Urinary bladder (tissue), 4 donors: Measurements from ENCODE around the gene KAT6B. TPM values are rescaled to one million over a fixed set of nuclear protein-coding genes. Genes with fewer than 3 reads are reported as not detected.
"Not testable (repeated sequence)": the region's sequence is repeated elsewhere in the genome, so short reads cannot be mapped to it uniquely, and the experiment has no call there.

Experiments used
- DNase-seq: peaks from one replicate; pipeline ENCODE4 v3.0.0-alpha.2; 2015; ENCODE audit errors: extremely low spot score
- H3K27ac ChIP-seq: one replicate; pipeline ENCODE4 v1.5.1; 2013; ENCODE audit warnings: low read depth, mild to moderate bottlenecking, moderate library complexity
- H3K36me3 ChIP-seq: one replicate; pipeline ENCODE4 v1.6.1; 2013; ENCODE audit warnings: mild to moderate bottlenecking, moderate library complexity; ENCODE audit not compliant: insufficient read depth
- H3K4me1 ChIP-seq: one replicate; pipeline ENCODE4 v1.6.1; 2013; ENCODE audit warnings: mild to moderate bottlenecking, moderate library complexity; ENCODE audit not compliant: insufficient read depth
- H3K4me3 ChIP-seq: one replicate; pipeline ENCODE4 v1.5.1; 2013; ENCODE audit warnings: low read depth, low read length
- WGBS: extraction: QIAGEN DNeasy Blood & Tissue Kit; methylation state at CpG from one replicate; pipeline ENCODE4 v1.1.7; 2013; 5-methylcytosine and 5-hydroxymethylcytosine counted together
- polyA plus RNA-seq: library from polyadenylated mRNA; stranded (reverse); fragments of 200-250 nt; gene quantifications from one replicate; pipeline ENCODE4 v1.2.3, GENCODE V29; 2013
- total RNA-seq: library from RNA; depleted of rRNA; stranded (reverse); fragments of >200 nt; gene quantifications from one replicate; pipeline ENCODE4 v1.2.3, GENCODE V29; 2014
- donor health status: healthy with polysubstance abuse.
- donor health status: healthy.

The KAT6B gene
- total and polyA plus RNA-seq, 2 donors = 14.7 to 127 TPM

GRCh38 chr10:74877054-74877453 is 50.7 kb downstream of the KAT6B start:
- H3K4me1 ChIP-seq, H3K36me3 ChIP-seq, DNase-seq, H3K4me3 ChIP-seq: not testable (repeated sequence)
- H3K27ac ChIP-seq = peak overlapping the region; percentile 32
- 84% methylated on average over 5 of the region's 5 CpGs for WGBS

GRCh38 chr10:74877898-74878297 is 51.5 kb downstream of the KAT6B start:
- H3K36me3 ChIP-seq = no peaks in the 10 kb centered on the region
- H3K4me3 ChIP-seq = no peak overlapping the region
- no peak for DNase-seq
- peaks cover 2% of the 10 kb centered on the region for H3K4me1 ChIP-seq
- no peak overlapping the region for H3K27ac ChIP-seq

- Histone ChIP-seq H3K36me3 (no peaks in the 10 kb centered on the region), H3K27ac (no peak overlapping the region), H3K4me3 (no peak overlapping the region), H3K4me1 (peaks cover 2% of the 10 kb centered on the region)
- no peak for DNase-seq
- WGBS = over 99% methylated on average over 3 of the region's 3 CpGs
These were observed 53.6 kb downstream of the KAT6B start for GRCh38 chr10:74880041-74880440.

- no peak for DNase-seq
- peaks cover 2% of the 10 kb centered on the region for H3K4me1 ChIP-seq
- H3K4me3 ChIP-seq = no peak overlapping the region
- 94% methylated on average over 7 of the region's 7 CpGs for WGBS
- no peak overlapping the region for H3K27ac ChIP-seq
- H3K36me3 ChIP-seq = no peaks in the 10 kb centered on the region
These were observed 55.0 kb downstream of the KAT6B start for GRCh38 chr10:74881253-74881884.

GRCh38 chr10:74882427-74882826 is 56.0 kb downstream of the KAT6B start:
- 38% methylated on average over 1 of the region's 1 CpG for WGBS
- peaks cover 2% of the 10 kb centered on the region for H3K4me1 ChIP-seq
- H3K27ac ChIP-seq = no peak overlapping the region
- no peaks in the 10 kb centered on the region for H3K36me3 ChIP-seq
- no peak overlapping the region for H3K4me3 ChIP-seq
- no peak for DNase-seq

GRCh38 chr10:74882831-74883230 is 56.4 kb downstream of the KAT6B start:
- no peak for DNase-seq
- Histone ChIP-seq H3K36me3 (no peaks in the 10 kb centered on the region), H3K4me1 (peaks cover 2% of the 10 kb centered on the region), H3K27ac (no peak overlapping the region), H3K4me3 (no peak overlapping the region)
- WGBS = 54% methylated on average over 3 of the region's 3 CpGs

GRCh38 chr10:74883428-74883827 is 57.0 kb downstream of the KAT6B start:
- 87% methylated on average over 1 of the region's 1 CpG for WGBS
- no peak for DNase-seq
- no peak overlapping the region for H3K27ac ChIP-seq
- H3K4me3 ChIP-seq = no peak overlapping the region
- no peaks in the 10 kb centered on the region for H3K36me3 ChIP-seq
- peaks cover 2% of the 10 kb centered on the region for H3K4me1 ChIP-seq

- whole genome bisulfite sequencing = 74% methylated on average over 2 of the region's 2 CpGs
- no peak for DNase-seq
- H3K4me1 ChIP-seq = no peaks in the 10 kb centered on the region
- no peak overlapping the region for H3K4me3 ChIP-seq
- H3K36me3 ChIP-seq = no peaks in the 10 kb centered on the region
- no peak overlapping the region for H3K27ac ChIP-seq
These were observed 61.3 kb downstream of the KAT6B start for GRCh38 chr10:74887614-74888284.

GRCh38 chr10:74888962-74889661 is 62.7 kb downstream of the KAT6B start:
- WGBS = 86% methylated on average over 6 of the region's 6 CpGs
- Histone ChIP-seq H3K27ac (no peak overlapping the region), H3K36me3 (no peaks in the 10 kb centered on the region), H3K4me1 (no peaks in the 10 kb centered on the region), H3K4me3 (no peak overlapping the region)
- no peak for DNase-seq

GRCh38 chr10:74889662-74889998 is 63.2 kb downstream of the KAT6B start:
- H3K36me3 ChIP-seq = no peaks in the 10 kb centered on the region
- H3K4me1 ChIP-seq = no peaks in the 10 kb centered on the region
- DNase-seq = no peak
- no peak overlapping the region for H3K4me3 ChIP-seq
- no peak overlapping the region for H3K27ac ChIP-seq

GRCh38 chr10:74890460-74890859 is 64.1 kb downstream of the KAT6B start:
- Histone ChIP-seq H3K4me1 (no peaks in the 10 kb centered on the region), H3K4me3 (no peak overlapping the region), H3K36me3 (no peaks in the 10 kb centered on the region), H3K27ac (no peak overlapping the region)
- DNase-seq = no peak
- WGBS = 91% methylated on average over 7 of the region's 7 CpGs

- Histone ChIP-seq H3K4me1 (no peaks in the 10 kb centered on the region), H3K4me3 (no peak overlapping the region), H3K36me3 (no peaks in the 10 kb centered on the region), H3K27ac (no peak overlapping the region)
- no peak for DNase-seq
- 55% methylated on average over 2 of the region's 2 CpGs for WGBS
These were observed 64.7 kb downstream of the KAT6B start for GRCh38 chr10:74891053-74891452.

- no peak for DNase-seq
- no peak overlapping the region for H3K27ac ChIP-seq
- 78% methylated on average over 4 of the region's 4 CpGs for WGBS
These were observed 66.4 kb downstream of the KAT6B start for GRCh38 chr10:74892839-74893238.

GRCh38 chr10:74893329-74893728 is 66.9 kb downstream of the KAT6B start:
- not testable (repeated sequence) for DNase-seq, H3K4me3 ChIP-seq, H3K36me3 ChIP-seq, H3K27ac ChIP-seq, H3K4me1 ChIP-seq
- 90% methylated on average over 6 of the region's 6 CpGs for WGBS

More at GRCh38 chr10:74892839-74893238, 66.4 kb downstream of the KAT6B start:
- Histone ChIP-seq H3K4me1 (no peaks in the 10 kb centered on the region), H3K36me3 (no peaks in the 10 kb centered on the region), H3K4me3 (no peak overlapping the region)
